CD4-positive, alpha-beta T cell treated with Interleukin-6 at 100 ng/mL for 8 hours (primary cell): ENCODE results near the gene MCM5.
A peak's percentile ranks its signal among the peaks of the same experiment; 100 is the strongest.
"Not testable (repeated sequence)": the region's sequence is repeated elsewhere in the genome, so short reads cannot be mapped to it uniquely, and the experiment has no call there.

Source experiments
- DNase-seq: peaks from one replicate; pipeline ENCODE4 v3.0.0-alpha.2; 2020; ENCODE audit warnings: mixed read lengths, low spot score

Gene MCM5

DNA sequence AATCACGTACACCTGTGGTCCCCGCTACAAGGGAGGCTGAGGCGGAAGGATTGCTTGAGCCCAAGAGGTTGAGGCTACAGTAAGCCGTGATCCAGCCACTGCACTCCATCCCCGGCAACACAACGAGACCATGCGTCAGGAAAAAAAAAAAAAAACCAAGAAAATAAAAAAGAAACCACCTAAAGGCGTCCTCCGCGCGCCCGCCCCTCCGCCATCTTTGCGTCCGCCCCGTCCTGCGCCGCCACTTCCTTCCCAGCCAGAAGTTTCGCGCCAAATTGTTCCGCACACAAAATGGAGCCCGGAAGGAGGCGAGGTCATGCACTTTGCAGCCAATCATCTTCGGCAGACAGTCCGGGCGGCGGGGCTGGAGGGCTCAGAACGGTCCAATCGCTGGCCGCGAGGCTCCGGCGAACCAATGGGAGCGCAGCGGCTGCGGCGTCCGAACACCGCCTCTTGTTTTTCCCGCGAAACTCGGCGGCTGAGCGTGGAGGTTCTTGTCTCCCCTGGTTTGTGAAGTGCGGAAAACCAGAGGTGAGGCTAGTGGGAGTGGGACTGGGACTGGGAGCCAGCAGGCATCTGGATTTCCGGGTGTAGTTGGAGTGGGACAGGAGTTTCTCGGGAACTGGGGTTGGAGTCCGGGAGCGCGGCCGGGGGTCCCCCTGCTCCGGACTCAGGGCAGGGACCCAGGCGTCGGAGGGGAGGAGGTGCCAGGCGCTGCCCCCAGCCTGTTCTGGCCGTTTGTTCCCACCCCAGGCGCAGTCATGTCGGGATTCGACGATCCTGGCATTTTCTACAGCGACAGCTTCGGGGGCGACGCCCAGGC, at the start of gene MCM5:
TSS of gene MCM5 (plus strand) at position 463 of the 823 bp plus-strand sequence. CDS start at position 762, 299 bp downstream.
- peak; percentile 97 for DNase-seq

DNA sequence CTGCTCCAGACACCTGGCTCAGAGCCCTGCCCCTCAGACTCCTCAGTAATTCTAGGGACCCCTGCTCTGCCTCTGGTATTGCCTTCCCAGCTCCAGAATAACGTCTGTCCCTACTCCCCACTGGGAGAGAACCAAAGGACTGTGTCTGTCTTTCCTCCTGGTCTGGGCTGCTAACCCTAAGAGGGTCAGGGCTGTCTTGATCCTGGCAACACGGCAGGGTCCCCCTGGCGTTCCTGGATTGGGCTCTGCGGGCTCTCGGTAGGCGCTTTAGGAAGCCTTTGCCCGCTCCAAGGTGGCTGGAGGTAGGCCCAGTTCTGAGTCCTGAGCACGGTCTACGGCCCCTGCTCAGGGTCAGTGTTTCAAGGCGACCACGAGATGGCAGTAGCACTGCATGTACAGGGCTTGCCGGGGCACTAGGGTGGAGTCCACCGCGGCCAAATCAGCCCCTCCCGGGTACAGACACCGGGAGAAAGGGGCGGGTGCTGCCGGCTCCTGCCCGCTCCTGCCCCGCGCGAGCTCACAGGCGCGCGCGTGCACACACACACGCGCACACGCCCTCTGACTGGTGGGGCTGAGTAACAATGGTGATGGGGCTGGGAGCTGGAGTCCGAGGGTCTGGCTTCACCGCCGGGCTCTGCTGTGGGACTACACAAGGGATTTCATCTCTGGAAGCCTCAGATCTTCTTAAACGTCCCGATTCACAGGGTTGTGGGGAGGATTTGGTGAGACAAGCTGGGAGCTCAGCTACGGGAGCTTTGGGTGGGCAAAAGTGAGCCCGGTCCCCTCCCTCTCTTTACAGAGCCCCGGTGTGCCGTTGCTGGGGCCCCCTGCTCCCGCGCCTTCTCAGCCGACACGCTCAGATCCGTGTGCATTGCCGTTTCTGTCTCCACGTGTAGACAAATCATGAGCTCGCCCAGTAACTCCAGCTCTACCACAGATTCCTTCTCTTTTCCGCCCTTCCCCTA, 49.1 kb upstream of the MCM5 start:
- peak; percentile 88 for DNase-seq

DNA sequence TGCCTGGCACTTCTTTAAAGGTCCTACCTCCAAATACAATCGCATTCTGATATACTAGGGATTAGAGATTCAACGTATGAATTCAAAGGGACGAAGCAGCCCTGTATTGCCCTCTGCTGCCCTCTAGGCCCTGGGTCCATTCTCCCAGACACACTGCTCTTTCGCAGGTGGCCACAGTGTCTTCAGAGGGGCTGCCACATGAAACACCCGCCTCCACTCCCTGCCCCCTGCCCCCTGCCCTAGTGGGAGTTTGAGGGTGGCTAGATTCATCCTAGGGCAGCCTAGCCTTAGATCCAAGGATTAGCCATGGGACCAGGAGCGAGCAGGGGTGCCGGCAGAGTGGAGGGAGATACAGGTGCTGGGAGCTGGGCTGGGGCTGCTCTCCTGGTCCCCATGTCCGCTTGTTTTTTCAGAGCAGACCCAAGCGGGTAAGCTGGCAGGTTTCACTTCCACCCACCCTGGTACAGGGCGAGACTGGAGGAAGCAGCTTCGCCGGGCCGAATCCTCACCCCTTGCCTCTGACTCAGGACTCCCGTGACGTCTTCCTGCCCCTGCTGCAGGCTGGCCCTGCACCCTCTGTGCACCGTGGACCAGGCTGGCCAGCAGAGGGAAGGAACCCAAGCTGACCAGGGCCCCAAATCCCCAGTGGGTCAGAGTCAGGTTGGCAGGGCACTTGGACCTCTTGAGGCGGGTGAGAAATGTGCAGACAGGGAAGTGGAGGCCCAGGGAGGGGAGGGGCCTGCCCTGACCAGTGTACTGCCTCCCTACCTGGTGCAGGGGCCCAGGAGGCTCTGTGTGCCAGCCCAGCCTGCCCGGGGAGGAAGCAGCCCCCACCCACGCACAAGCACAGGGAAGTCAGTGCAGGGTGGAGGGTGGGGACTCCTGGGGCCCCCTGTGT, 47.5 kb upstream of the MCM5 start:
- DNase-seq: peak; percentile 22

DNA sequence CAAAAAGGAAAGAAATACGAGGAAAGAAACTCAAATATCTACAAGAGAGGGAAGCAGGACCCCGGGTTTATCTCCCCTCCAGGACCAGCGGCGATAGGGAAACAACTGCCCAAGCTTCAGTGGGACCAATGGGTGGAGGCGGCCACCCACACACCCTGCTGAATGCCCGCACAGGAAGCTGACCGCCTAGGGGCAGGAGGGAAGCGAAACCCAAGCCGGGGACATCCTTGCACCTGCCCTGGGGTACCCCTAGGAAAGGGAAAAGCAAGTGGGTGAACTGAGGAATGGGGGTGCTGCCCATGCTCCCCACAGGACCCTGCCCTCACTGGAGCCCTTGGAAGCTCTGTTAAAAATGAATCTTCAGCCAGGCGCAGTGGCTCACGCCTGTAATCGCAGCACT, 46.6 kb upstream of the MCM5 start:
- no peak for DNase-seq

DNA sequence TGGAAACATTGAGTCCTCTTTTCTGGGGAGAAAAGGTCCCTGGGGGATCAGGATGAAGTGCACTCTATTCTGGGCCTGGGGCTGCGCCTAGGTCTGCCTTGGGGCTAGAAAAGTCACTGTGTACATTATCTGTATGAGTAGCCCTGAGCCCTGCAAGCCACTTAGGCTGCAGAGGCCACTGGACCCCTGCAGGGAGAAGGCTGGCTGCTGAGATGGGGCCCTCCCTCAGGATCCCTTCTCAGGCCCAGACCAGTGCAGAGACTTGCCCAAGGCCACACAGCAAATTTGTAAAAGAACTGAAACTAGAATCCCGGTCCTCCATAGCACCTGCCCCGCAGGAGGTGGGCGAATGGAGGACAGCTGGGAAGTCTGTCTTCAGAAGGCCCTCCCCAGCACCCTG, 45.9 kb upstream of the MCM5 start:
- DNase-seq: no peak

DNA sequence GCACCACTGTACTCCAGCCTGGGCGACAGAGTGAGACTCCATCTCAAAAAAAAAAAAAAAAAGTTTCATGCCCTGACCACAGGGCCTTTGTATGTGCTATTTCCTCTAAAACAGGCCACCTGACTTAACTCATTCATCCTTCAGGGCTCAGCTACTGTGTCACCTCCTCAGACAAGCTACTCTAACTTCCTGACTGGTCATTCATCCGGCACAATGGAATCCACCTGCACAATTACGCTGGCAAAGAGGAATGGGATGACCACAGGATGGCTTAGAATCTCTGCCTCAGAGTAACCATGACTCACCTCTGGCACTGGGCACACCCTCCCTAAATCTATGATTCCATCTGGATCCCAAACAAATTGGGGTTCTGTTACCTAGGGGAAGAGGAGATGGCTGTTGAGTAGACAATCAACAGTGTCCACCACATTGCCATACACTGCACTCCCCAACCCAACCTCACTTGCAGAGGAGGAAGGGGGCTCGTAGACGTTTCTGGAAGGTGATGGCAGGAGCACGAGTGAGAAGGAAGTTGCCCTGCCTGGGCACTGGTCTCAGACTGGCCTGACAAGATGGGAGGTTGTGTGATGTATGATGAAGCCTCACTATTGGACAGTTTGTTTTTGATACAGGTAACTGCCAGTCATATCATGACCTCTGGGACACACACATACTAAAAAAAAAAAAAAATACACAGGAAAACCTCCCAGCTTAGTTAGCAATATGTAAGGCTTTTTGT, 41.9 kb upstream of the MCM5 start:
- no peak for DNase-seq

DNA sequence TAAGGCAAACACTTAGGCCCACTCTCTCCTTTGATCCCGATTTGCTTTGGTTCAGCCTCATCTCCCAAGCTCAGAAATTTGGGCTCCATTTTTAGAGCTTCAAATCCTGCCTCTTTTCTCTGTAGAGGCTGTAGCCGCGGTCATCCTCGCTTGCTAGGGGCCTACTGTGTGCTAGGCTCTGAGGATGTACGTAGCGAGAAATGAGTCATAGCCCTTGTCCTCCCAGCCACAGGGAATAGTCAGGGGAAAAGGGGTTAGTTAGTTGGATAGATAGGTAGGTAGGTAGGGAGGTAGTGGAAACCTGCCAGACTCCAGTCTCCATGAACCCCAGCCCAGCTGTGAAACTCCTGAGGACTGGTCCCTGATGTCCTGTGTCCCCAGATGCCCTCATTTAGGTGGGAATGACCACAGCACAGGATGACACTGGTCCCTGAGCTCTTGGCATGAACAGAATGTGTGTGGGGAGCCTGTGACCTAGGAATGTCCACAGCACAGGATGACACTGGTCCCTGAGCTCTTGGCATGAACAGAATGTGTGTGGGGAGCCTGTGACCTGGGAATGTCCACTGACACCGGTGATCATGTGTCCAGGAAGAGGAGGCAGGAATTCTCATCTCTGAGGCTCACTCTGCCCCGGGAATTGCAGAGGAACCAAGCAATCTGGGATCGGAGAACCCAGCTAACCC, 40.4 kb upstream of the MCM5 start:
- no peak for DNase-seq

DNA sequence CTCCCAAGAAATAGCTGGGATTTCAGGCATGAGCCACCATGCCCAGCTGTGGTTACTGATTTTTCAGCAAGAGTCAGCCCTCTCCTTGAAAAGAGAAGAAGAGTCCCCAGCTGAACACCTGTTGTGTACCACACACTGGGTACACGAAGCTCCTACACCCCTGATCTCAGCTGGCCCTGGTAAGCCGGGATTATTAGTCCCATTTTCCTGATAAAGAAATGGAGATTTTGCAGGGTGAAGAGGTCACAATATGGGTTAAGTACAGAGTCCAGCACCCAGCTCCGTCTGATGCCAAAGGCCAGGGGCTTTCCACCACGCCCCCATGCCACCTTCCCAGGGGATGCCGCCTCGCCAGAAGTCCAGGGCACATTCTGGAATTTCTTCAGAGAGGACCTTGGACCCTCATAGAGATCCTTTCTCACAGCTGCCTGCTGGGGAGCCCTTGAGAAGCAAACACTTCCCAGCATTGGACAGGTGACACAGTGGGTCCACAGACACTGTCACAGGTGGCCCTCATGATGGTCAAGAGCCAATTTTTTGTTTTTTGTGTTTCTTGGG, 38.9 kb upstream of the MCM5 start:
- no peak for DNase-seq

DNA sequence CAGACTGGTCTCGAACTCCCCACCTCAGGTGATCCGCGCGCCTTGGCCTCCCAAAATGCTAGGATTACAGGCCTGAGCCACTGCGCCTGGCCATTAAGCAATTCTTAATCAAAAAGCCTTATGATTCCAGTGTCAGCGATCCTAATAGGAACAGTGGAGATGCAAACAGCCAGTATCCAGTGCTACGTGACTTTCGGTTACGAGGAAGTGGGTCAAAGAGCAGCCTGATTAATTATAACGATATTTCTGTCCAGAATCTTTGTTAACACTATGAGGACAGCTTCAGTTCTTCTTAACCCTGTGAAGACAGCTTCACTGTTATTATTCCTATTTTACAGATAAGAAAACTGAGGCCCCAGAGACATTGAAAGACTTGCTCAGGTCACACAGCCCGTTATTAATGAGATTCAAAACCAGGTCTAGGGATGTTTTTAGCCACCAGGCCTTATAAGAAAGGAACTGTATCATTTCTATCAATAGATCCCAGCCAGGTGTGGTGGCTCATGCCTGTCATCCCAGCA, 36.3 kb upstream of the MCM5 start:
- DNase-seq: no peak

DNA sequence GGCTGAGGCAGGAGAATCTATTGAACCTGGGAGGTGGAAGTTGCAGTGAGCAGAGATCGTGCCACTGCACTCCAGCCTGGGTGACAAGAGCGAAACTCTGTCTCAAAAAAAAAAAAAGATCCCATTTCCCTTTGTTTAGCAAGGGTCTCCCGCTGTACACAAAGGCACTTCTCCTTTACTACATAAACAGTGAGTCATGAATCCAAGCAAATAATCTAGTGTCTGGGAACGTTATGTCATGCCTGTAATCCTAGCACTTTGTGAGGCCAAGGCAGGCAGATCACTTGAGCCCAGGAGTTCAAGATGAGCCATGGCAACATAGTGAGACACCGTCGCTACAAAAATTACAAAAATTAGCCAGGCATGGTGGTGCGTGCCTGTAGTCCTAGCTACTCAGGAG, 35.7 kb upstream of the MCM5 start:
- not testable (repeated sequence) for DNase-seq

DNA sequence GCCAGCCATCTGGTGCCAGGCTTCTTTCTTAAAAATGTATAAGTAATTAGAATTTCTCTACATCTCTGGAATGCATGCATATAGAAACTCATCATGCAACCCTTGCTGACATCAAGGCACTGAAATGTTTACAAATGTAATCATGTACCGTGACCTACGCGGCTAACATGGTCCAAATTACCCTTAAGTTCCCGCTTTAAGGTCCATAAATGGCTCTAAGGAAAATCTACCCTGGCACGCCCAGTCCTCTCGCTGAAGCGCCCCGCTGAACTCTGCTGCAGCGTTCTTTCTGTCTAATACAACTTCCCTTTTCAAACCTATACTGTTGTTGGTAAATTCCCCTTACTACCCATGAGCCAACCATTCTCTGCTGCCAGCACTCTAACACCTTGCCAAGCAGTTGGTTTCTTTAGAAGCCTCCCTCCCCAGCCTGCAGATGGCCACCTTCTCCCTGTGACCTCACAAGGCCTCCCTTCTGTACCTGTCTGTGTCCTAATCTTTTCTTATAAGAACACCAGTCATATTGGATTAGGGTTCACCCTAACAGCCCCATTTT, 32.5 kb upstream of the MCM5 start:
- no peak for DNase-seq

DNA sequence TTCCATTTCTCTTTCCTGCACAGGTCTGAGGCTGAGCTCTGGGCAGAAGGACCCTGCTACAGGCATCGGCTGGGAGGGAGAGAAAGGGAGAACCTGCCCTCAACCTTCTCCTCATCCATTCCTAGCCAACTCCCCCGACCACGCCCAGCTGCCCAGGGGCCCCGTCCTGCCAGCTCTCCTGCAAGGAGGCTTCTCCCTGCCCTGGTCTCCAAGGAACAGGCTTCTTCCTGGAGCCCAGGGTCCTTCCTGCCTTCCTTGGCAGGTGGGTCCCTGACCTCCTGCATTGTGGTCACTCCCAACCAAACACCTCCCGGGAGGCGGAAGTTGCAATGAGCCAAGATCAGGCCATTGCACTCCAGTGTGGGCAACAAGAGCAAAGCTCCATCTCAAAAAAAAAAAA, 31.6 kb upstream of the MCM5 start:
- DNase-seq: no peak

DNA sequence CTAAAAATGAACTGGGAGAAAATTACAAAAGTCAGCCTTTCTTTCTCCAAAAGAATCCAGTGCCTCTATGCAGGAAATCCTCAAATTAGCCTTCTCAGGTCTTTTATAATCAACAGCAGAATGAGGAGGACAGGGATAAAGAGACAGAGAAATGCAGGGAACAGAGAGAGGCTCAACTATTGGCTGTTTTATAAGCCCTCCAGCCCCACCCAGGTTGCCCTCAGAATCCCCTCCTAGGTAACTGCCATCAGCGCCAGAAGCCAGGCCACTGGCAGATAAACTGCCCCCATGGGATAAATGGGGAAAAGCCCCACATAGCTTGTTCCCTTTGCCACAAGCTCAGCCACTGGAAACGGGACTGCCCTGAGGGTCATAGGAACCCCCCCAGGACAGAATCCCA, 29.9 kb upstream of the MCM5 start:
- DNase-seq: no peak

DNA sequence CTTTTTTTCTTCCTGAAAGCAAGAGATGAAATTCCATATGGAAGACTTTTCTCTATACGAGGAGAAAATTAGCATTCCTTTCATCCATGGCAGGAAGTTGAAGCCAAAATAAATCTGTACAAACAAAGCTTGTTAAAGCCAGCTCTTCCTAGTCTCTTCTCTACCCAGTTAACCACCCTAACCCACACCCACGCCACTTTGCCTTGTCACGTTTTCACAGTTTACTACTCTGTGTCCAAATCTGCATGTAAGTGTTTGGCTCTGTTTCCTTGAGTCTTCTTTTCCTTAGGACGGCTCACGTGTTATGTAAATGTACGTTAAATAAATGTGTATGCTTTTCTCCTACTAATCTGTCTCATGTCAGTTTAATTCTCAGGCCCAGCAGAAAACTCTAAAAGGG, 26.2 kb upstream of the MCM5 start:
- DNase-seq: no peak

DNA sequence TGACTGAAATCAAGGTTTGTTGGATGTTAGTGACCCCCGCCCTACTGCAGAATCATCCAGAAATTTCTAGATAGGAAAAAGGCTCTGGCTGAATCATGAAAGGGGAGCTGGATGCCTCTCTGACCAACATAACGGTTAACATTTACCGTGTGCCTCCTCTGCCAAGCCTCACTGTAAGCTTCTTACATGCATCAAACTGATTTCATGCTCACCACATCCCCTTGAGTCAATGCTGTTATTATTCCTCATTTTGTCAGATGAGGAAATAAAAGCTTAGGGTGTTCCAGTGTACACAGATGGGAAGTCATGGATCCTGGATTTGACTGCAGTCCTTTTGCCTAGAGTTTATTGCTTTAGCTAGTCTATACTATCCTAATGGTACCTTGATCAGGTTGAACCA, 24.9 kb upstream of the MCM5 start:
- DNase-seq: no peak

DNA sequence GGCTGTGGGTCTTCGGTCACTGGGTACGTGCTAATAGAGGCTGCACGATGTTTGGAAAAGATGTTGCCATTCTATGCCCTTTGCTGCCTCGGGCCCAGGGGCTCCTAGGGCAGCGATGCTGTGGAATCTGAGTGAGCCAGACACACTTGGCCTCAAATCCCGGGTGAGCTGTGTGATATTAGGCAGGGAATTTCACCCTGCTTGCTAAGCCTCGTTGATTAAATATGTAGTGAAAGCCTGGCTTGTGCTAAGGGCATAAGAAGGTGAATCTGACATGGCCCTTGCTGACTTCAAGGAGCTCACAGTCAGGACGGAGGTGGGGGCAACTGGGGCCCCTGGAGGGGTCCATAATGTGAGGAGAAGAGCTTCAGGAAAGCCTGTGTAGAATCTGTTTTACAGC, 24.4 kb upstream of the MCM5 start:
- DNase-seq: no peak

DNA sequence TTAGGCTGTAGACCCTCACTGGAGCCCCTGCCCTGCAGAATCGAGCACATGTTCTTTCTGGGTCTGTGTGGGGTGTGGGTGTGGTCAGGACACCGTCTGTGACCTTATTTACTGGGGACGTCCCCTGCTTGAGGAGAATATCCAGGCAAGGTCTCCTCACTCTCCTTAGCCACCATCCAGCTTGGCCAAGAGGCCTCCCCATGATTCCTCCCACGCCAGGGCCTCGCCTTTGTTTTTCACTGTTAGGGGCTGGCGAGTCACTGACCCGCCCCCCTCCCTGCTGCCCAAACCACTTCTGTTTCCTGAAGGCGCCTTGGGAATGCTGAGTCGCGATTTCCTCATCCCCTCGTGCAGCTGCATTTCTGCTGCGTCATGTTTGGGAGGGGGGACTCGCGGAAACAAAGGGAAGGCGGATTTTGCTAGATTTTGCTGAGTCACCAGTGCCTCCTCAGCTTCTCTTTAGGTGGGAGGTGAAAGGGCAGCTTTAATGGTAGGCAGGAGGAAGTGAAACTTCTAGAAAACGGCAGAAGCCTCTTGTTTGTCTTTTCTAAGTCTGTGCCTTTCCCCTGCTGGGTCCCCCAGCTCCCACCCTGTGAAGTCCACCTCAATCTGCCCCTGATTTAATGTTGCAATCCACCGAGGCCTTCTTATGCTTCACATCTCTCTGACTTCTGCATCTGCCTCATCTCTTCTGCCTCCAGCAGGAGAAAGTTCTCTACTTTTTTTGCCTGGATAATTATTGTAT, 23.0 kb upstream of the MCM5 start:
- peak; percentile 29 for DNase-seq

DNA sequence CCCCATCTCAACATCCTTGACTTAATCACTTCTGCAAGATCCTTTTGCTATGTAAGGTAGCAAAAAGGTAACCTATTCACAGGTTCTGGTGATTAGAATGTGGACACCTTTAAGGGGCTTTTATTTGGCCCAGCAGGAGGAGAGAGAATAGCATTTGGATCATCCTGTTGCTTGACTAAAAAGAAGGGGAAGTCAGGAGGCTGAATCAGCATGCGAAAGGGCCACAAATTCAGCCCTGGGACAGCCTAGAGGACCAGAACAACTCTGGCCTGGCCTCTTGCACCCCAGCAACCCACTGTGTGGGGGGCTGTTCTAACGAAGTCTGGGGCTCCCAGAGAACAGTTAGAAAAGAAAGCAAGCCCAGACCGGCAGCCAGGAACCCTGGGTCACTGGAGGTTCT, 22.2 kb upstream of the MCM5 start:
- no peak for DNase-seq

DNA sequence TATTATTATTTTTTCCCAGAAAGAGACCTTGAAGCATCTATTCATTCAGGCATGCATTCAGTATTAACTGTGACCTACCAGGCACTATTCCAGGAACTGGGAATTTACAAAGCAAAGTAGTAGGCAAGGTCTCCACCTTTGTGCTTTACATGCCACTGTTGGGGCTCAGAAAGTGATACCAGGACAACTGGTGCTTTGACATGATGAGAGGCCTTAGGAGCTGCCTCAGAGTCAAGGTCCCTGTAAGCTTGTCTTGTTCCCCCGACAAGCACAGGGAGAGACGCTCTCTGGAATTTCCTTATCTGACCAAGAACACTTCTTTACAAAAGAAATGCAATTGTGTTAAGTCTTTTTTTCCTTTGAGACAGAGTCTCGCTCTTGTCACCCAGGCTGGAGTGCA, 21.3 kb upstream of the MCM5 start:
- no peak for DNase-seq
